ENCODE measurements around the gene TRAF2. TPM values are rescaled to one million over a fixed set of nuclear protein-coding genes. Genes with fewer than 3 reads are reported as not detected.
"Not testable (repeated sequence)": the region's sequence is repeated elsewhere in the genome, so short reads cannot be mapped to it uniquely, and the experiment has no call there.

The TRAF2 gene
- polyA plus RNA-seq, 2 of the 4 experiments (the other 2 are of a cell fraction): 23.8 to 39.5 TPM

GRCh38 chr9:136843801-136844740, 42.2 kb upstream of the TRAF2 start:
- not testable (repeated sequence) for DNase-seq (ENCODE audit: low read depth in 1 of 2, low spot score in 1 of 2); ATAC-seq; H3K9me3 ChIP-seq; H3K4me3 ChIP-seq; FAIRE-seq
- TF ChIP-seq RAD21 (conservative IDR thresholded peaks at IDR 0.05 in 1 of 2, IDR thresholded peaks at IDR 0.05 in 1 of 2) (peak in 1 of 2 experiments; percentile 24; a peak in 2 of 5 replicates), SMC3 (IDR thresholded peaks at IDR 0.05) (peak; percentile 59)
- TF ChIP-seq, protein P1, sequence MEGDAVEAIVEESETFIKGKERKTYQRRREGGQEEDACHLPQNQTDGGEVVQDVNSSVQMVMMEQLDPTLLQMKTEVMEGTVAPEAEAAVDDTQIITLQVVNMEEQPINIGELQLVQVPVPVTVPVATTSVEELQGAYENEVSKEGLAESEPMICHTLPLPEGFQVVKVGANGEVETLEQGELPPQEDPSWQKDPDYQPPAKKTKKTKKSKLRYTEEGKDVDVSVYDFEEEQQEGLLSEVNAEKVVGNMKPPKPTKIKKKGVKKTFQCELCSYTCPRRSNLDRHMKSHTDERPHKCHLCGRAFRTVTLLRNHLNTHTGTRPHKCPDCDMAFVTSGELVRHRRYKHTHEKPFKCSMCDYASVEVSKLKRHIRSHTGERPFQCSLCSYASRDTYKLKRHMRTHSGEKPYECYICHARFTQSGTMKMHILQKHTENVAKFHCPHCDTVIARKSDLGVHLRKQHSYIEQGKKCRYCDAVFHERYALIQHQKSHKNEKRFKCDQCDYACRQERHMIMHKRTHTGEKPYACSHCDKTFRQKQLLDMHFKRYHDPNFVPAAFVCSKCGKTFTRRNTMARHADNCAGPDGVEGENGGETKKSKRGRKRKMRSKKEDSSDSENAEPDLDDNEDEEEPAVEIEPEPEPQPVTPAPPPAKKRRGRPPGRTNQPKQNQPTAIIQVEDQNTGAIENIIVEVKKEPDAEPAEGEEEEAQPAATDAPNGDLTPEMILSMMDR (IDR thresholded peaks at IDR 0.05): peak; percentile 60; the same call in 2 of the 3 replicates
- ChIA-PET CTCF (interaction anchor here (0.7 to 4.7 kb wide), 23 partner anchors 10 to 191 kb away, joined by 3 to 72 read pairs (median 6); partner anchors contain the start of genes PAXX and RABL6), POLR2A (interaction anchor here (0.8 kb wide), 1 partner anchor 12 kb away, joined by 3 read pairs; no protein-coding TSS in a partner anchor)
- H3K4me1 ChIP-seq: peaks cover 46% of the 10 kb centered on the region
- peak overlapping the region; percentile 77 for H3K4me2 ChIP-seq
- WGBS (ENCODE audit: missing lambda C conversion rate): 66% methylated on average over 39 of the region's 99 CpGs
- H3K27ac ChIP-seq: peak overlapping the region; percentile 63 to 90; a peak in 5 of 6 replicates

GRCh38 chr9:136844761-136845464, 41.4 kb upstream of the TRAF2 start:
- H3K4me3 ChIP-seq: no peak overlapping the region
- peaks cover 38% of the 10 kb centered on the region for H3K4me1 ChIP-seq
- no peak for DNase-seq (ENCODE audit: low read depth in 1 of 2, low spot score in 1 of 2)
- WGBS (ENCODE audit: missing lambda C conversion rate): 98% methylated on average over 85 of the region's 88 CpGs
- H3K27ac ChIP-seq: no peak overlapping the region
- no peak for FAIRE-seq
- no peak for TF ChIP-seq SREBF2 (IDR thresholded peaks at IDR 0.05)
- no peak for TF ChIP-seq FOSB (CRISPR knock-in tag; IDR thresholded peaks at IDR 0.05)
- no peak for TF ChIP-seq MYC (IDR thresholded peaks at IDR 0.05; ENCODE audit: borderline replicate concordance, low read length)
- TF ChIP-seq, protein P2, sequence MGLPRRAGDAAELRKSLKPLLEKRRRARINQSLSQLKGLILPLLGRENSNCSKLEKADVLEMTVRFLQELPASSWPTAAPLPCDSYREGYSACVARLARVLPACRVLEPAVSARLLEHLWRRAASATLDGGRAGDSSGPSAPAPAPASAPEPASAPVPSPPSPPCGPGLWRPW (IDR thresholded peaks at IDR 0.05): no peak
- TF ChIP-seq NR3C1 (IDR thresholded peaks at IDR 0.05): no peak
- TF ChIP-seq GATA3 (IDR thresholded peaks at IDR 0.05; ENCODE audit: borderline replicate concordance): no peak
- TF ChIP-seq EHF (CRISPR knock-in tag; IDR thresholded peaks at IDR 0.05): no peak
- TF ChIP-seq TFCP2L1 (CRISPR knock-in tag; IDR thresholded peaks at IDR 0.05): no peak
- TF ChIP-seq JUNB (IDR thresholded peaks at IDR 0.05): no peak
- no peak for TF ChIP-seq JUN (IDR thresholded peaks at IDR 0.05)
- no peak for TF ChIP-seq ESRRA (IDR thresholded peaks at IDR 0.05; ENCODE audit: borderline replicate concordance, low read length)
- TF ChIP-seq HOXB5 (CRISPR knock-in tag; IDR thresholded peaks at IDR 0.05): no peak
- no peak for TF ChIP-seq KDM5A (IDR thresholded peaks at IDR 0.05)
- ATAC-seq: no peak
- no peak overlapping the region for H3K4me2 ChIP-seq
- POLR2A ChIA-PET: no interaction called here
- CTCF ChIA-PET: interaction anchor here (0.6 to 4.7 kb wide), 10 partner anchors 13 to 1333 kb away, joined by 3 to 72 read pairs (median 6); partner anchors contain the start of gene C8G
- no peaks in the 10 kb centered on the region for H3K9me3 ChIP-seq

- Histone ChIP-seq H3K27ac (no peak overlapping the region), H3K9me3 (no peaks in the 10 kb centered on the region), H3K4me1 (peaks cover 37% of the 10 kb centered on the region), H3K4me2 (no peak overlapping the region), H3K4me3 (no peak overlapping the region)
- ChIA-PET POLR2A (no interaction called here), CTCF (interaction anchor here (0.6 to 1.8 kb wide), 2 partner anchors 53 to 1334 kb away, joined by 3 to 5 read pairs; no protein-coding TSS in a partner anchor)
- TF ChIP-seq EHF (CRISPR knock-in tag; IDR thresholded peaks at IDR 0.05) (no peak), JUN (IDR thresholded peaks at IDR 0.05) (no peak), ATOH8 (CRISPR knock-in tag; IDR thresholded peaks at IDR 0.05; ENCODE audit: low read depth) (no peak), POLR2A (IDR thresholded peaks at IDR 0.05; ENCODE audit: low read length) (no peak), RAD21 (conservative IDR thresholded peaks at IDR 0.05 in 1 of 2, IDR thresholded peaks at IDR 0.05 in 1 of 2) (no peak), TFCP2L1 (CRISPR knock-in tag; IDR thresholded peaks at IDR 0.05) (no peak), ZC3H11A (IDR thresholded peaks at IDR 0.05) (no peak), FOXS1 (CRISPR knock-in tag; IDR thresholded peaks at IDR 0.05) (no peak), KDM1A (IDR thresholded peaks at IDR 0.05; ENCODE audit: low read depth) (no peak), MAX (IDR thresholded peaks at IDR 0.05) (no peak), CHD2 (IDR thresholded peaks at IDR 0.05; ENCODE audit: low read length, partially characterized antibody) (no peak), ESRRA (IDR thresholded peaks at IDR 0.05; ENCODE audit: borderline replicate concordance, low read length) (no peak), RCOR1 (IDR thresholded peaks at IDR 0.05; ENCODE audit: low read depth, low read length) (no peak)
- TF ChIP-seq, protein P3, sequence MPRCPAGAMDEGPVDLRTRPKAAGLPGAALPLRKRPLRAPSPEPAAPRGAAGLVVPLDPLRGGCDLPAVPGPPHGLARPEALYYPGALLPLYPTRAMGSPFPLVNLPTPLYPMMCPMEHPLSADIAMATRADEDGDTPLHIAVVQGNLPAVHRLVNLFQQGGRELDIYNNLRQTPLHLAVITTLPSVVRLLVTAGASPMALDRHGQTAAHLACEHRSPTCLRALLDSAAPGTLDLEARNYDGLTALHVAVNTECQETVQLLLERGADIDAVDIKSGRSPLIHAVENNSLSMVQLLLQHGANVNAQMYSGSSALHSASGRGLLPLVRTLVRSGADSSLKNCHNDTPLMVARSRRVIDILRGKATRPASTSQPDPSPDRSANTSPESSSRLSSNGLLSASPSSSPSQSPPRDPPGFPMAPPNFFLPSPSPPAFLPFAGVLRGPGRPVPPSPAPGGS (IDR thresholded peaks at IDR 0.05): no peak
- DNase-seq (ENCODE audit: low read depth in 1 of 2, low spot score in 1 of 2) (no peak), ATAC-seq (no peak), FAIRE-seq (no peak)
- WGBS (ENCODE audit: missing lambda C conversion rate): 97% methylated on average over 102 of the region's 102 CpGs
Observed at GRCh38 chr9:136845465-136846260, 40.7 kb upstream of the TRAF2 start.
